ENCODE data around the gene KCNA3.

KCNA3 gene

GRCh38 chr1:110689868-110690267 is 15.1 kb upstream of the KCNA3 start:
- H3K4me1 ChIP-seq (ENCODE audit: low read length): peaks cover 6% of the 10 kb centered on the region
- no peak overlapping the region for H2AFZ ChIP-seq (ENCODE audit: low read depth, low read length)

GRCh38 chr1:110688514-110688913 is 13.8 kb upstream of the KCNA3 start:
- H3K9ac ChIP-seq (ENCODE audit: low read length): no peak overlapping the region
- H2AFZ ChIP-seq (ENCODE audit: low read depth, low read length): no peak overlapping the region
- no peaks in the 10 kb centered on the region for H3K79me2 ChIP-seq (ENCODE audit: low read length)
- no peak overlapping the region for H3K4me2 ChIP-seq (ENCODE audit: low read length)
- H3K4me3 ChIP-seq (ENCODE audit: low read length): no peak overlapping the region
- no peaks in the 10 kb centered on the region for H4K20me1 ChIP-seq (ENCODE audit: insufficient read depth, low read length)
- no peaks in the 10 kb centered on the region for H3K36me3 ChIP-seq (replicated peaks; ENCODE audit: low read depth, low read length)
- H3K27ac ChIP-seq (ENCODE audit: low read length): no peak overlapping the region
- no peaks in the 10 kb centered on the region for H3K27me3 ChIP-seq (ENCODE audit: low read depth, low read length)
- TF ChIP-seq EZH2phosphoT487 (IDR thresholded peaks at IDR 0.05; ENCODE audit: low read depth): no peak
- TF ChIP-seq, protein P1, sequence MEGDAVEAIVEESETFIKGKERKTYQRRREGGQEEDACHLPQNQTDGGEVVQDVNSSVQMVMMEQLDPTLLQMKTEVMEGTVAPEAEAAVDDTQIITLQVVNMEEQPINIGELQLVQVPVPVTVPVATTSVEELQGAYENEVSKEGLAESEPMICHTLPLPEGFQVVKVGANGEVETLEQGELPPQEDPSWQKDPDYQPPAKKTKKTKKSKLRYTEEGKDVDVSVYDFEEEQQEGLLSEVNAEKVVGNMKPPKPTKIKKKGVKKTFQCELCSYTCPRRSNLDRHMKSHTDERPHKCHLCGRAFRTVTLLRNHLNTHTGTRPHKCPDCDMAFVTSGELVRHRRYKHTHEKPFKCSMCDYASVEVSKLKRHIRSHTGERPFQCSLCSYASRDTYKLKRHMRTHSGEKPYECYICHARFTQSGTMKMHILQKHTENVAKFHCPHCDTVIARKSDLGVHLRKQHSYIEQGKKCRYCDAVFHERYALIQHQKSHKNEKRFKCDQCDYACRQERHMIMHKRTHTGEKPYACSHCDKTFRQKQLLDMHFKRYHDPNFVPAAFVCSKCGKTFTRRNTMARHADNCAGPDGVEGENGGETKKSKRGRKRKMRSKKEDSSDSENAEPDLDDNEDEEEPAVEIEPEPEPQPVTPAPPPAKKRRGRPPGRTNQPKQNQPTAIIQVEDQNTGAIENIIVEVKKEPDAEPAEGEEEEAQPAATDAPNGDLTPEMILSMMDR (IDR thresholded peaks at IDR 0.05; ENCODE audit: low read depth, low read length): no peak
- H3K9me3 ChIP-seq (ENCODE audit: insufficient read depth, low read length): no peaks in the 10 kb centered on the region
- peaks cover 6% of the 10 kb centered on the region for H3K4me1 ChIP-seq (ENCODE audit: low read length)

More at GRCh38 chr1:110689868-110690267, 15.1 kb upstream of the KCNA3 start:
- TF ChIP-seq, protein P1 (IDR thresholded peaks at IDR 0.05; ENCODE audit: low read depth, low read length): no peak
- TF ChIP-seq EZH2phosphoT487 (IDR thresholded peaks at IDR 0.05; ENCODE audit: low read depth): no peak
- H3K27me3 ChIP-seq (ENCODE audit: low read depth, low read length): no peaks in the 10 kb centered on the region
- H4K20me1 ChIP-seq (ENCODE audit: insufficient read depth, low read length): no peaks in the 10 kb centered on the region
- no peak overlapping the region for H3K4me3 ChIP-seq (ENCODE audit: low read length)
- H3K36me3 ChIP-seq (replicated peaks; ENCODE audit: low read depth, low read length): no peaks in the 10 kb centered on the region
- H3K27ac ChIP-seq (ENCODE audit: low read length): no peak overlapping the region
- H3K4me2 ChIP-seq (ENCODE audit: low read length): no peak overlapping the region
- H3K9me3 ChIP-seq (ENCODE audit: insufficient read depth, low read length): no peaks in the 10 kb centered on the region
- H3K79me2 ChIP-seq (ENCODE audit: low read length): no peaks in the 10 kb centered on the region
- no peak overlapping the region for H3K9ac ChIP-seq (ENCODE audit: low read length)

GRCh38 chr1:110687250-110687649 is 12.5 kb upstream of the KCNA3 start:
- H2AFZ ChIP-seq (ENCODE audit: low read depth, low read length): no peak overlapping the region
- H3K27ac ChIP-seq (ENCODE audit: low read length): no peak overlapping the region
- no peak overlapping the region for H3K4me3 ChIP-seq (ENCODE audit: low read length)
- no peaks in the 10 kb centered on the region for H4K20me1 ChIP-seq (ENCODE audit: insufficient read depth, low read length)
- H3K4me2 ChIP-seq (ENCODE audit: low read length): no peak overlapping the region
- H3K9ac ChIP-seq (ENCODE audit: low read length): no peak overlapping the region
- H3K36me3 ChIP-seq (replicated peaks; ENCODE audit: low read depth, low read length): no peaks in the 10 kb centered on the region
- H3K79me2 ChIP-seq (ENCODE audit: low read length): no peaks in the 10 kb centered on the region
- peaks cover 6% of the 10 kb centered on the region for H3K4me1 ChIP-seq (ENCODE audit: low read length)
- H3K9me3 ChIP-seq (ENCODE audit: insufficient read depth, low read length): no peaks in the 10 kb centered on the region
- no peak for TF ChIP-seq EZH2phosphoT487 (IDR thresholded peaks at IDR 0.05; ENCODE audit: low read depth)
- TF ChIP-seq, protein P1 (IDR thresholded peaks at IDR 0.05; ENCODE audit: low read depth, low read length): no peak
- no peaks in the 10 kb centered on the region for H3K27me3 ChIP-seq (ENCODE audit: low read depth, low read length)

DNA sequence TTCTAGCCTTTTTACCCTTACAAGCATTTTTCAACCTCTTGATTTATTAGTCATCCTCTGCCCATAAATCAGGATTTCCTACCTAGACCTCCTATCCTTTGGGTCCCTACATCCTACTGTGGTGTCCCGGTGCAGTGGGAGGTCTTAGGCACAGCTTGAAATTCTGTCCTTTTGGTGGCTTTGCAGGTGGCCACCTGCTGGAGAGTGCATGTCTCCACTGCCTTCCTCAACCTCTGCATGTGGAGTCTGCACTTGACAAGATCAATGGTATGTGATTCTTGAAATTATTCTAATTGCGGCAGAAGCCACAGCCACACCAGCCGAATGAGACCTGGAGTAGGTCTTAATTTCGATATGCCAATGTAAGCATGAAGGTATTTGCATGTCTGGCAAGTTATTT is 11.4 kb upstream of the KCNA3 start:
- Histone ChIP-seq H3K27ac (ENCODE audit: low read length) (no peak overlapping the region), H3K79me2 (ENCODE audit: low read length) (no peaks in the 10 kb centered on the region), H3K9me3 (ENCODE audit: insufficient read depth, low read length) (no peaks in the 10 kb centered on the region), H2AFZ (ENCODE audit: low read depth, low read length) (no peak overlapping the region), H3K27me3 (ENCODE audit: low read depth, low read length) (no peaks in the 10 kb centered on the region), H3K4me2 (ENCODE audit: low read length) (no peak overlapping the region), H3K9ac (ENCODE audit: low read length) (no peak overlapping the region), H3K36me3 (replicated peaks; ENCODE audit: low read depth, low read length) (no peaks in the 10 kb centered on the region), H3K4me1 (ENCODE audit: low read length) (peaks cover 6% of the 10 kb centered on the region), H4K20me1 (ENCODE audit: insufficient read depth, low read length) (no peaks in the 10 kb centered on the region), H3K4me3 (ENCODE audit: low read length) (no peak overlapping the region)
- no peak for TF ChIP-seq EZH2phosphoT487 (IDR thresholded peaks at IDR 0.05; ENCODE audit: low read depth)
- TF ChIP-seq, protein P1 (IDR thresholded peaks at IDR 0.05; ENCODE audit: low read depth, low read length): peak; percentile 32
